Measurements from ENCODE around the gene IPCEF1. TPM values are rescaled to one million over a fixed set of nuclear protein-coding genes. Genes with fewer than 3 reads are reported as not detected.
"Not testable (repeated sequence)": the region's sequence is repeated elsewhere in the genome, so short reads cannot be mapped to it uniquely, and the experiment has no call there.

The IPCEF1 gene
- total and polyA plus RNA-seq, 2 of the 4 experiments (the other 2 are of a cell fraction), result under 0.01 to 0.03 TPM

DNA sequence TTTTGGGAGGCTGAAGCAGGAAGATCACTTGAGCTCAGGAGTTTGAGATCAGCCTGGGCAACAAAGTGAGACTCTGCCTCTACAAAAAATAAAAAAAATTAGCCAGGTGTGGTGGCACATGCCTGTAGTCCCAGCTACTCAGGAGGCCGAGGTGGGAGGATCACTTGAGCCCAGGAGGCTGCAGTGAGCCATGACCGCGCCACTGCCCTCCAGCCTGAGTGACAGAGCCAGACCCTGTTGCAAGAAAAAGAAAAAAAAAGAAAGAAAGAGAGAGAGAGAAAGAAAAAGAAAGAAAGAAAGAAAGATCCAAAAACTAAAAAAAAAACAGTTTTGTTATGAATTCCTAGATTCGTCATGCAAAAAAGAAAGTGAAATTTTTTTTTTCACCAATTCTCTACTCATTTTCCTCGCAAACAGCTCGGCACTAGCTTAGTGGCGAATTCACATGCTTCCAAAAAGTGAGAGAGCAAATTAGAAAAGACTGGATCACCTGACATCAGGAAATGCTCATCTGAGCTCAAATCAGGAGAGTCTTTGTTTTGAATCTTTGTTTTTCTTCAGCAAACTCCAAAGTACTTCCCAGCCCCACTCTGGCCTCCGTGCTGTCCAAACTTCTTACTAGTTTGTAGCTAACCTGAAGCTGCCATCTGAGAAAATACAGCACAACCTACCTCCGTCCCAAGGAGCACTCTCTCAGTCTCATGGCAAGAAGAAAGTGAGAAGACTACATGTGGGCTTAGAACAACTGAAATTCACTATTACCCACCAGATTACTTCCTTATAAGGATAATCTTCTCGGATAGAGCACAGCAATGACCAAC, 27.0 kb downstream of the IPCEF1 start (continued):
- TF ChIP-seq MAFK (IDR thresholded peaks at IDR 0.05; ENCODE audit: low read depth, low read length), result no peak

DNA sequence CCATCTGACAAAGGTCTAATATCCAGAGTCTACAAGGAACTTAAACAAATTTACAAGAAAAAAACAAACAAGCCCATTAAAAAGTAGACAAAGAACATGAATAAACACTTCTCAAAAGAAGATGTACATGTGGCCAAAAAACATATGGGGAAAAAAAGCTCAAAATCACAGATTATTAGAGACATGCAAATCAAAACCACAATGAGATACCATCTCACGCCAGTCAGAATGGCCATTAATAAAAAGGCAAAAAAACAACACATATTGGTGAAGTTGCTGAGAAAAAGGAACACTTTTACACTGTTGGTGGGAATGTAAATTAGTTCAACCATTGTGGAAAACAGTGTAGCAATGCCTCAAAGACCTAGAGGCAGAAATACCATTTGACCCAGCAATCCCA, 29.3 kb downstream of the IPCEF1 start:
- H2AK9ac ChIP-seq (replicated peaks; ENCODE audit: low read depth, low read length, poor library complexity); H2BK15ac ChIP-seq (ENCODE audit: low read depth, low read length); H4K5ac ChIP-seq (ENCODE audit: low read depth, low read length); H3K4me2 ChIP-seq (ENCODE audit: low read depth, low read length); H2BK20ac ChIP-seq (ENCODE audit: low read depth, low read length); H4K20me1 ChIP-seq (ENCODE audit: insufficient read depth, low read length); H3K36me3 ChIP-seq (ENCODE audit: control insufficient read depth, insufficient read depth, low read length); H3K4ac ChIP-seq (ENCODE audit: low read depth, low read length); H3K27me3 ChIP-seq (ENCODE audit: control insufficient read depth, insufficient read depth, low read length); intact Hi-C loops (cut with micrococcal nuclease); H3K9me1 ChIP-seq (ENCODE audit: insufficient read depth, low read length); H3K18ac ChIP-seq (ENCODE audit: low read depth, low read length); H2BK5ac ChIP-seq (ENCODE audit: low read depth, low read length, poor library complexity, severe bottlenecking); POLR2A ChIA-PET (ENCODE audit: unreplicated experiment); dilution Hi-C loops (cut with HindIII; ENCODE audit: low sequenced_read_pairs, unreplicated experiment); H3K56ac ChIP-seq (ENCODE audit: extremely low read depth, insufficient read depth, low read length); H3K23ac ChIP-seq (ENCODE audit: low read depth, low read length); H2AK5ac ChIP-seq (ENCODE audit: low read depth, low read length); H3K9me3 ChIP-seq (ENCODE audit: control insufficient read depth, insufficient read depth, low read length); H3K9ac ChIP-seq (ENCODE audit: low read depth, low read length); H3K27ac ChIP-seq (ENCODE audit: insufficient read depth, low read length); H3K4me1 ChIP-seq (ENCODE audit: control insufficient read depth, insufficient read depth, low read length); H3K79me1 ChIP-seq (ENCODE audit: low read depth in 1 of 2, low read length in 2 of 2); DNase-seq; H4K8ac ChIP-seq (ENCODE audit: low read depth in 2 of 2, low read length in 2 of 2); H3K4me3 ChIP-seq (ENCODE audit: insufficient read depth, low read depth, low read length); H2AFZ ChIP-seq (replicated peaks; ENCODE audit: low read length, poor library complexity); in situ Hi-C loops (cut with MboI; ENCODE audit: low sequenced_read_pairs); BruUV-seq (replicated peaks); ATAC-seq (ENCODE audit: low read depth); H4K91ac ChIP-seq (ENCODE audit: insufficient read depth, low read depth, low read length); H3K14ac ChIP-seq (replicated peaks; ENCODE audit: low read depth, low read length); H2BK120ac ChIP-seq (ENCODE audit: low read depth, low read length): not testable (repeated sequence)
- WGBS, 2 experiments (ENCODE audit: extremely low coverage in 2 of 2, insufficient read length in 1 of 2), result no CpG with 5 or more reads among the region's 1 CpG
- CTCF ChIA-PET, result interaction anchor here (0.7 kb wide), 1 partner anchor 28 kb away, joined by 3 read pairs; no protein-coding TSS in a partner anchor
